ENCODE measurements around the gene KRT23.

- TF ChIP-seq EZH2phosphoT487 (IDR thresholded peaks at IDR 0.05; ENCODE audit: unreplicated experiment): no peak
- TF ChIP-seq CTCF (conservative IDR thresholded peaks at IDR 0.05; ENCODE audit: low read depth in 2 of 2): no peak
- TF ChIP-seq POLR2AphosphoS5 (IDR thresholded peaks at IDR 0.05; ENCODE audit: low read depth): no peak
- TF ChIP-seq REST (IDR thresholded peaks at IDR 0.05; ENCODE audit: unreplicated experiment): no peak
Measured at GRCh38 chr17:40886090-40886489, 51.4 kb downstream of the KRT23 start.

All from GM23338 (cell line).